HFFc6 (cell line): ENCODE results near the gene SUFU. TPM values are rescaled to one million over a fixed set of nuclear protein-coding genes. Genes with fewer than 3 reads are reported as not detected.
"Not testable (repeated sequence)": the region's sequence is repeated elsewhere in the genome, so short reads cannot be mapped to it uniquely, and the experiment has no call there.

Source experiments
- DNase-seq: peaks from one replicate; pipeline ENCODE4 v3.0.0-alpha.2; 2018
- H3K27ac Mint-ChIP-seq: 2 replicates; pipeline ENCODE4 v1.8.0; 2020; ENCODE audit warnings: mild to moderate bottlenecking, mixed read lengths
- H3K27me3 Mint-ChIP-seq: 2 replicates; pipeline ENCODE4 v1.8.0; 2021; ENCODE audit warnings: mild to moderate bottlenecking, moderate library complexity, mixed read lengths; ENCODE audit not compliant: insufficient read depth
- H3K36me3 Mint-ChIP-seq: 2 replicates; pipeline ENCODE4 v1.8.0; 2021; ENCODE audit warnings: low read depth, mixed read lengths
- H3K4me1 Mint-ChIP-seq: 2 replicates; pipeline ENCODE4 v1.8.0; 2020; ENCODE audit warnings: low read depth, mixed read lengths
- H3K4me3 Mint-ChIP-seq: 2 replicates; pipeline ENCODE4 v1.8.0; 2020; ENCODE audit warnings: mild to moderate bottlenecking, moderate library complexity, mixed read lengths
- H3K9me3 Mint-ChIP-seq: 2 replicates; pipeline ENCODE4 v1.8.0; 2020; ENCODE audit warnings: mild to moderate bottlenecking, mixed read lengths
- long read RNA-seq: library from polyadenylated mRNA; unstranded; transcript quantifications from one replicate; pipeline ENCODE4 v2.0.0, GENCODE V29; 2019
- total RNA-seq, 6 experiments: library from RNA; stranded (reverse); fragmentation: NEBNext Ultra II Directional; extraction: Animal tissue kit (Norgen Biotek cat#: 25700); gene quantifications; 2 replicates in 1 of 6; 3 replicates in 5 of 6; pipeline ENCODE4 v1.2.3, GENCODE V29; 2021
- TF ChIP-seq, protein P1 (sequence below): fragments of 200-600 bp; sonication (generic); IDR thresholded peaks from 2 replicates; pipeline ENCODE4 v1.5.0; 2021; ENCODE audit warnings: antibody characterized with exemption, mild to moderate bottlenecking

Gene SUFU
- total RNA-seq, result 10 to 100 TPM; 12.8 to 16.8 (median 15.2) TPM
- long read RNA-seq, partial matches to known transcripts, result 1 of 8 reads
- long read RNA-seq, other reads (novel, unspliced or antisense), result 7 of 8 reads

DNA sequence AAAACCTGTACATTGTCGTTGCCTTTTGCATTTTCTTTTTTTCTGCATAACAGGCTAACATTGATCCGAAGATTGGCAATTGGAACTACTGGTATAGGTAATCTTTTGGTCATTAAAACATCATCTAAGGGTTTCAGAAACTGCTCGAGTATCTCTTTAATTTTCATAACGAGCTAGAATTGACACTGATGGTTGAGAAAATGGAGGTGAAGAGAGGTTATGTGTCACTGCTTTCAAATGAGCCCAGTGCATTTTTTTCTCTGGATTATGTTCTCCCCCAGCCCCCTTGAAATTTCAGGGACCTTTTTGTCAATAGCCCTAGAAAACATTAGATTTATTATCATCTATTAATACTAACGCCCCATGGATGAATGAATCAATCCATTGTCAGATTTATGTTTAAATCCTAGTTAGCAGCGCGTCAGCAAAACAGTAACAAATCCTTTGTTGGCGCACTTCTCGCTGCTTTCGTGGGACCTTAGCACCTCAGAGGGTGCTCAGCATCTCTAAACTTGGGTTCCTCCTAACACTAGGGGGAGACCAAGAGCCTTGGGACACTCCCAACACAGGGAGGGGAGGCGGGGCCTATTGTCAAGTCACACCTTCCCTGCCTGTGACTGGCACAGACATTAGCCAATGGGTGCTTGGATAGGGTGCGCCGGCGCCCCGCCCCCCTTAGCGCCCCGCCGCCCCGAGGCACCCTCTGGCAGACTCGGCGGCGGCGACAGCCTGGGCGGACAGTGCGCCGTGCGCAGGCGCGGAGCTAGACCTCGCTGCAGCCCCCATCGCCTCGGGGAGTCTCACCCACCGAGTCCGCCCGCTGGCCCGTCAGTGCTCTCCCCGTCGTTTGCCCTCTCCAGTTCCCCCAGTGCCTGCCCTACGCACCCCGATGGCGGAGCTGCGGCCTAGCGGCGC lies at the start of gene SUFU:
Gene SUFU (plus strand): TSS at position 709 of the 915 bp plus-strand sequence. CDS start 181 bp downstream, at position 890.
- Mint-ChIP-seq H3K4me3 (no peak within 1 kb of the TSS; the same call in 1 of the 2 replicates), H3K27ac (peak within 1 kb of the TSS; percentile 69), H3K9me3 (no peaks in the 10 kb centered on the region), H3K36me3 (peaks cover 10% of the 10 kb centered on the region; the same call in 1 of the 2 replicates), H3K4me1 (peaks cover 44% of the 10 kb centered on the region), H3K27me3 (no peaks in the 10 kb centered on the region)
- TF ChIP-seq, protein P1, sequence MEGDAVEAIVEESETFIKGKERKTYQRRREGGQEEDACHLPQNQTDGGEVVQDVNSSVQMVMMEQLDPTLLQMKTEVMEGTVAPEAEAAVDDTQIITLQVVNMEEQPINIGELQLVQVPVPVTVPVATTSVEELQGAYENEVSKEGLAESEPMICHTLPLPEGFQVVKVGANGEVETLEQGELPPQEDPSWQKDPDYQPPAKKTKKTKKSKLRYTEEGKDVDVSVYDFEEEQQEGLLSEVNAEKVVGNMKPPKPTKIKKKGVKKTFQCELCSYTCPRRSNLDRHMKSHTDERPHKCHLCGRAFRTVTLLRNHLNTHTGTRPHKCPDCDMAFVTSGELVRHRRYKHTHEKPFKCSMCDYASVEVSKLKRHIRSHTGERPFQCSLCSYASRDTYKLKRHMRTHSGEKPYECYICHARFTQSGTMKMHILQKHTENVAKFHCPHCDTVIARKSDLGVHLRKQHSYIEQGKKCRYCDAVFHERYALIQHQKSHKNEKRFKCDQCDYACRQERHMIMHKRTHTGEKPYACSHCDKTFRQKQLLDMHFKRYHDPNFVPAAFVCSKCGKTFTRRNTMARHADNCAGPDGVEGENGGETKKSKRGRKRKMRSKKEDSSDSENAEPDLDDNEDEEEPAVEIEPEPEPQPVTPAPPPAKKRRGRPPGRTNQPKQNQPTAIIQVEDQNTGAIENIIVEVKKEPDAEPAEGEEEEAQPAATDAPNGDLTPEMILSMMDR, result peak; percentile 94
- DNase-seq, result peak; percentile 98

DNA sequence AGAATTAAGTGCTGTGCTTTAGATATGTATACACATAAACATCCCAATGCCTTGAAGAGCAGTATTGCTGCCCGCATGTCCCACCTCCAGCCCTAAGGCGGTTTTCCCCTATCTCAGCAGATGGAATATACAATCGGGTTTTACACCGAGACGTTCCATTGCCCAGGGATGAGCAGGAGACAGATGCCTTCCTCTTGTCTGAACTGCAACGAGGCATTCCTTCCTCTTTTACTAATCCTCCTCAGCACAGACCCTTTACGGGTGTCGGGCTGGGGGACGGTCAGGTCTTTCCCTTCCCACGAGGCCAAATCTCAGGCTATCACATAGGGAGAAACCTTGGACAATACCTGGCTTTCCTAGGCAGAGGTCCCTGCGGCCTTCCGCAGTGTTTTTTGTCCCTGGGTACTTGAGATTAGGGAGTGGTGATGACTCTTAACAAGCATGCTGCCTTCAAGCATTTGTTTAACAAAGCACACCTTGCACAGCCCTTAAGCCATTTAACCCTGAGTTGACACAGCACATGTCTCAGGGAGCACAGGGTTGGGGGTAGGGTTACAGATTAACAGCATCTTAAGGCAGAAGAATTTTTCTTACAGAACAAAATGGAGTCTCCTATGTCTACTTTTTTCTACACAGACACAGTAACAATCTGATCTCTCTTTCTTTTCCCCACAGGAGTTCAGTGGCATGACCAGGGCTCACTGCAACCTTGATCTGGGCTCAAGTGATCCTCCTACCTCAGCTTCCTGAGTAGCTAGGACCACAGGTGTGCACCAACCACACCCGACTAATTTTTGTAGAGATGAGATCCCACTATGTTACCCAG lies 48.9 kb upstream of the SUFU start:
- H3K27ac Mint-ChIP-seq, result peak overlapping the region; percentile 83
- not testable (repeated sequence) for H3K4me3 Mint-ChIP-seq

DNA sequence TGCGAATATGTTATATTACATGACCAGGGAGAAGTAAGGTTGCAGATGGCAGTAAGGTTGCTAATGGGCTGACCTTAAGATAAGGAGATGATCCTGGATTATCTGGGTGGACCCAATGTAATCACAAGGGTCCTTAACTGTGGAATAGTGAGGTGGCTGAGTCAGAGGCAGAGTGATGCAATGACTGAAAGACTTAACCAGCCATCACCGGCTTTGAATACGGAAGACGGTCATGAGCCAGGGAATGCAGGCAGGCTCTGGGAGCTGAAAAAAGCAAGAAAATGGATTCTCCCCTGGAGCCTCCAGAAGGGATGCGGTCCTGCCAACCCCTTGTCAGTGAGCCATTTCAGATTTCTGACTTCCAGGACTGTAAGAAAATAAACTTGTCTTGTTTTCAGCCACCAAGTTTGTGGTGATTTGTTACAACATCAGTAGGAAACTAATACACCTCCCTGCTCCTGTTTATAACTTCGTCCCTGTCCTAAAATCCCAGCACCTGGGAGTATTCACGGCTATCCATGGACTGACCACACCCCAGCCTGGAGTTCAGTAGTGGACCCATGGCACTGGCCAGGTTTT lies 47.8 kb upstream of the SUFU start:
- Mint-ChIP-seq H3K36me3 (peaks cover 5% of the 10 kb centered on the region; the same call in 1 of the 2 replicates), H3K9me3 (no peaks in the 10 kb centered on the region), H3K4me1 (peaks cover 51% of the 10 kb centered on the region), H3K27me3 (peaks cover 11% of the 10 kb centered on the region), H3K27ac (peak overlapping the region; percentile 77), H3K4me3 (no peak overlapping the region)
- peak; percentile 67 for DNase-seq
- TF ChIP-seq, protein P1, result no peak

More for the DNA sequence above, 48.9 kb upstream of the SUFU start:
- peaks cover 50% of the 10 kb centered on the region for H3K4me1 Mint-ChIP-seq
- not testable (repeated sequence) for H3K9me3 Mint-ChIP-seq, DNase-seq, H3K36me3 Mint-ChIP-seq
- H3K27me3 Mint-ChIP-seq, result peaks cover 11% of the 10 kb centered on the region

DNA sequence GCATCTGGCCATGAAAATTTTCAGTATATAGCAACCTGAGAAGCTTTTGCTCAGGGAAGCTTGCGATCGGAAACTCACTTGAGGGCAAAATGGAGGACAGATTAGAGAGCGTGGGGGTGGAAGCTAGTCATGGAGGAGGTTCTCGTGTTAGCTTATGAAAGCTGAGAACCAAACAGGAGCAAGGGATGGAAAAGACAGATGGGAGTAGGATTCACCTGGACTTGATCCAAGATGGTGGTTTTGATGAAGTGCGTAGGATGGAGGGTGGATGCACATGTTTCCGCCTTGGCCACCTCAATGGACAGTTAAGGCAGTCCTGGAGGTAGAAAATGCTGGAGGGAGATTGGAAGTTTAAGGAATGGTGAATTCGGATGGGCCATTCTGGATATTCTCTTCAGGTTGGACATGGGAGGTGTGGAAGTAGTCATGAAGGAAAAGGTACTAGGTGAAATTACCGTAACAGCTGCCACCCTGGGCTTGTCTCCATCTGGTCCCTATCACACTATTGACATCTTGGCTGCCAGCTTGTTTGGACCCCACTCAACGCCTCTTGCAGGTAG lies 46.1 kb upstream of the SUFU start:
- TF ChIP-seq, protein P1, result no peak
- Mint-ChIP-seq H3K27me3 (peaks cover 11% of the 10 kb centered on the region), H3K4me1 (peaks cover 58% of the 10 kb centered on the region), H3K4me3 (no peak overlapping the region), H3K9me3 (no peaks in the 10 kb centered on the region), H3K27ac (no peak overlapping the region), H3K36me3 (peaks cover 5% of the 10 kb centered on the region; the same call in 1 of the 2 replicates)
- no peak for DNase-seq

DNA sequence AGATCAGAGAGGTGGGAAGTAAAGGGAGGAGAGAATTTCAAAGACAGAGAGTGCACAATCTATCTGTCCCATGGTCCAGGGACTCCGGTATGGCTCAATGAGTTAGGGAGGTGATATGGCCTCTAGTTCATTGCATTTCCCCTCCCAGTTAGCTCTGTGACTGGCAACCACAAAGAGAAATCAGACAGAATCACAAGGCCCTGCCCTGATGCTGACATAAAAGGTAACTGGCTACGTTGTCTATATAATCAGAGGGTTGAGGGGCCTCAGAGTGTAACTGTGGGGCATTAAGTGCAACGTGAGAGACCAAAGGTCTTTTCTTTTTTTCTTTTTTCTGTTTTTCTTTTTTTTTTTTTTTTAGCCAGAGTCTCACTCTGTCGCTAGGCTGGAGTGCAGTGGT lies 45.1 kb upstream of the SUFU start:
- H3K36me3 Mint-ChIP-seq, result no peaks in the 10 kb centered on the region
- TF ChIP-seq, protein P1, result no peak
- peaks cover 50% of the 10 kb centered on the region for H3K4me1 Mint-ChIP-seq

More for the DNA sequence above, 45.1 kb upstream of the SUFU start:
- Mint-ChIP-seq H3K27ac (no peak overlapping the region), H3K27me3 (peaks cover 8% of the 10 kb centered on the region), H3K4me3 (no peak overlapping the region), H3K9me3 (no peaks in the 10 kb centered on the region)
- DNase-seq, result no peak
